OCI-LY3 (cell line): Measurements from ENCODE around the gene NME9.

Experiments used
- EZH2phosphoT487 ChIP-seq: fragments of 200-600 bp; shearing (Covaris generic); IDR thresholded peaks from 2 replicates; pipeline ENCODE4 v1.6.1; 2018; ENCODE audit warnings: antibody characterized with exemption, mixed run types, low read depth
- TF ChIP-seq, protein P1 (sequence below): fragments of 200-600, 300-600 bp; sonication (generic); IDR thresholded peaks from 2 replicates; pipeline ENCODE4 v1.5.1; 2014; ENCODE audit warnings: antibody characterized with exemption, low read length, low read depth

DNA sequence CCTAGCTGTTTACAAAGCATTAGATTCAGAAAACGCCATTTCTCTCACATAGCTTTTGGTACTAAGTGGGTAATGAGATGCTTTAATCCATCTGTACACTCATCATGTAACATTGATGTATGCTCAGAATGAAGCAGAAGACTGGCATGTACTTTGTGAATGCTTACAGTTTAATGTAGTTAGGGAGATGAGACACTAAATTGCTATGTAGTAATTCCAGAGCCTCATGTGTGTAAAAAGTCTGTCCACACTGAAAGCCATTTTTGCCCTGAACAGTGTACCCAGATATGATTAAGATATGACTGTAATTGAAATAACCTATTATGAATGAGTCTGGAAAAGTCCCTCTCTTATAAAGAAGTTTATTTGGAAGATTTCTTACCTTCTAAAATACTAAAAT, 76.0 kb downstream of the NME9 start:
- TF ChIP-seq, protein P1, sequence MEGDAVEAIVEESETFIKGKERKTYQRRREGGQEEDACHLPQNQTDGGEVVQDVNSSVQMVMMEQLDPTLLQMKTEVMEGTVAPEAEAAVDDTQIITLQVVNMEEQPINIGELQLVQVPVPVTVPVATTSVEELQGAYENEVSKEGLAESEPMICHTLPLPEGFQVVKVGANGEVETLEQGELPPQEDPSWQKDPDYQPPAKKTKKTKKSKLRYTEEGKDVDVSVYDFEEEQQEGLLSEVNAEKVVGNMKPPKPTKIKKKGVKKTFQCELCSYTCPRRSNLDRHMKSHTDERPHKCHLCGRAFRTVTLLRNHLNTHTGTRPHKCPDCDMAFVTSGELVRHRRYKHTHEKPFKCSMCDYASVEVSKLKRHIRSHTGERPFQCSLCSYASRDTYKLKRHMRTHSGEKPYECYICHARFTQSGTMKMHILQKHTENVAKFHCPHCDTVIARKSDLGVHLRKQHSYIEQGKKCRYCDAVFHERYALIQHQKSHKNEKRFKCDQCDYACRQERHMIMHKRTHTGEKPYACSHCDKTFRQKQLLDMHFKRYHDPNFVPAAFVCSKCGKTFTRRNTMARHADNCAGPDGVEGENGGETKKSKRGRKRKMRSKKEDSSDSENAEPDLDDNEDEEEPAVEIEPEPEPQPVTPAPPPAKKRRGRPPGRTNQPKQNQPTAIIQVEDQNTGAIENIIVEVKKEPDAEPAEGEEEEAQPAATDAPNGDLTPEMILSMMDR = no peak
- TF ChIP-seq EZH2phosphoT487 = no peak
